NCI-H1417 treated with DMSO at 0.1 percent for 48 hours (cell line): ENCODE data around the gene ATP2B2.

Experiments used
- DNase-seq: peaks from one replicate; lab custom pipeline; 2025; lab: John Stamatoyannopoulos, UW

The ATP2B2 gene

GRCh38 chr3:10400050-10400748 lies 105.2 kb downstream of the ATP2B2 start:
- no peak for DNase-seq

GRCh38 chr3:10399634-10400033 lies 105.8 kb downstream of the ATP2B2 start:
- no peak for DNase-seq

GRCh38 chr3:10398341-10398740 lies 107.0 kb downstream of the ATP2B2 start:
- DNase-seq = no peak

GRCh38 chr3:10397879-10398278 lies 107.5 kb downstream of the ATP2B2 start:
- DNase-seq = no peak

GRCh38 chr3:10396931-10397330 lies 108.5 kb downstream of the ATP2B2 start:
- DNase-seq = no peak

- no peak for DNase-seq
Measured at GRCh38 chr3:10396083-10396482, 109.3 kb downstream of the ATP2B2 start.

GRCh38 chr3:10395671-10396070 lies 109.7 kb downstream of the ATP2B2 start:
- DNase-seq = no peak

GRCh38 chr3:10395196-10395595 lies 110.2 kb downstream of the ATP2B2 start:
- no peak for DNase-seq

- DNase-seq = no peak
Measured at GRCh38 chr3:10394491-10395025, 110.8 kb downstream of the ATP2B2 start.

- no peak for DNase-seq
Measured at GRCh38 chr3:10393514-10393913, 111.9 kb downstream of the ATP2B2 start.

- DNase-seq = no peak
Measured at GRCh38 chr3:10392906-10393461, 112.4 kb downstream of the ATP2B2 start.

GRCh38 chr3:10392244-10392643 lies 113.1 kb downstream of the ATP2B2 start:
- no peak for DNase-seq

GRCh38 chr3:10391391-10391790 lies 114.0 kb downstream of the ATP2B2 start:
- DNase-seq = no peak

- no peak for DNase-seq
Measured at GRCh38 chr3:10390641-10391373, 114.6 kb downstream of the ATP2B2 start.

- DNase-seq = no peak
Measured at GRCh38 chr3:10389995-10390394, 115.4 kb downstream of the ATP2B2 start.

GRCh38 chr3:10389339-10389738 lies 116.0 kb downstream of the ATP2B2 start:
- no peak for DNase-seq

- DNase-seq = no peak
Measured at GRCh38 chr3:10387881-10388609, 117.3 kb downstream of the ATP2B2 start.

- DNase-seq = no peak
Measured at GRCh38 chr3:10386121-10386520, 119.3 kb downstream of the ATP2B2 start.

- DNase-seq = no peak
Measured at GRCh38 chr3:10384541-10385360, 120.6 kb downstream of the ATP2B2 start.

- DNase-seq = no peak
Measured at GRCh38 chr3:10383850-10384248, 121.5 kb downstream of the ATP2B2 start.
